Activated T-cell treated with anti-CD3 and anti-CD28 coated beads, Interleukin-2, amount 50 U/mL, for 72 hours (primary cell): ENCODE results near the gene NUP93. TPM values are rescaled to one million over a fixed set of nuclear protein-coding genes. Genes with fewer than 3 reads are reported as not detected.

Source experiments
- ATAC-seq, 2 donors: fragments of 150-1000 bp; cut with Tn5 transposase; replicated peaks in 1 of 2; 2 replicates each; pipeline ENCODE4 v1.10.0; 2021; ENCODE audit warnings: moderate library complexity in 2 of 2, mild to moderate bottlenecking in 1 of 2
- DNase-seq, 2 donors: peaks; one replicate each; pipeline ENCODE4 v3.0.0; 2021 to 2022; ENCODE audit warnings: mixed read lengths in 1 of 2
- H3K27ac Mint-ChIP-seq: one replicate; pipeline ENCODE4 v1.8.0; 2022; ENCODE audit warnings: mild to moderate bottlenecking, moderate library complexity, mixed read lengths
- H3K27me3 Mint-ChIP-seq: one replicate; pipeline ENCODE4 v1.8.0; 2022; ENCODE audit warnings: low read depth, mixed read lengths
- H3K36me3 Mint-ChIP-seq, 2 donors: one replicate each; pipeline ENCODE4 v1.8.0; 2022; ENCODE audit warnings: mixed read lengths in 2 of 2, mild to moderate bottlenecking in 1 of 2; ENCODE audit not compliant: insufficient read depth in 2 of 2
- H3K4me1 Mint-ChIP-seq: one replicate; pipeline ENCODE4 v1.8.0; 2022; ENCODE audit warnings: low read depth, mixed read lengths
- H3K4me3 Mint-ChIP-seq, 2 donors: one replicate each; pipeline ENCODE4 v1.8.0; 2022; ENCODE audit warnings: mild to moderate bottlenecking in 2 of 2, mixed read lengths in 2 of 2, moderate library complexity in 2 of 2
- H3K9me3 Mint-ChIP-seq, 2 donors: one replicate each; pipeline ENCODE4 v1.8.0; 2022; ENCODE audit warnings: mixed read lengths in 2 of 2
- total RNA-seq, 2 donors: library from RNA; stranded (reverse); gene quantifications; one replicate each; pipeline ENCODE4 v1.2.3, GENCODE V29; 2022

Gene NUP93
- total RNA-seq, 2 donors from 2014 or later, result 112 to 155 TPM

DNA sequence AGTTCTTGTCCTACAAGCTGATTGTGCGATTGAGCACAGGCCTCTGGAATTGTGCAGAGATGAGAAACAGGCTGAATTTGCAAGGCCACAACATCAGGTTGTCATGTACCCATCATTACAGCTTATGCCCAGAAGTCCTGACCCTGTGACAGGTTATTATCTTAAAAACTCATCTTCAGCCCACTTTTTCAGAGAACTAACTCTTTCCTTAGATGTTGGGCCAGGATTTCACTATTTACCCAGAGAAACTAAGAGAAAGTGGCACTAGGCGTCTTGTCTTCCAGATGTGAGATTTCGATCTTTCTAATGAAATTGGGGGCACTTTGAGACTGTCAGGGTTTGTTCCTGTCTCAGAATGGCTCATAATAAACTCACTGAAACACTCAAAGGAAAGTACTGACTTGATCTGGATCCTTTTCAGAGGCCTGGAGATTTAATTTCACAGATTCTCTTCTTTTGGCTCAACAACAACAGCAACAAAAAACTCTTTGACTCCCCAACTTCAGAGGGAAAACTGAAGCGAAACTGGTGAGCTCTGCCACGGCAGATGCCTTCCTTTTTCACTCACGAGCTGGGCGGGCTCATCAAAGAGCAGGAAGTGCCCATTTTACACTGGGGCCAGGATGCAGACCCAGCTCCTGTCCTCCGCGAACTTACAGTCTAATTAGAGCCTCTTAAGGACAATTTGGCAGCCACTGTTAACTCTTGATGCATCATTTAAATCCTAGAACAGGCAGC, 117.4 kb downstream of the NUP93 start:
- Mint-ChIP-seq H3K27ac (peak overlapping the region; percentile 48), H3K9me3 (no peaks in the 10 kb centered on the region), H3K4me3 (peak overlapping the region in 1 of 2 donors; percentile 19), H3K27me3 (no peaks in the 10 kb centered on the region), H3K4me1 (peaks cover 36% of the 10 kb centered on the region), H3K36me3 (peaks cover 0 to 5% of the 10 kb centered on the region in 2 donors)
- ATAC-seq, result peak; percentile 51 to 64
- DNase-seq, result peak; percentile 18 to 21

DNA sequence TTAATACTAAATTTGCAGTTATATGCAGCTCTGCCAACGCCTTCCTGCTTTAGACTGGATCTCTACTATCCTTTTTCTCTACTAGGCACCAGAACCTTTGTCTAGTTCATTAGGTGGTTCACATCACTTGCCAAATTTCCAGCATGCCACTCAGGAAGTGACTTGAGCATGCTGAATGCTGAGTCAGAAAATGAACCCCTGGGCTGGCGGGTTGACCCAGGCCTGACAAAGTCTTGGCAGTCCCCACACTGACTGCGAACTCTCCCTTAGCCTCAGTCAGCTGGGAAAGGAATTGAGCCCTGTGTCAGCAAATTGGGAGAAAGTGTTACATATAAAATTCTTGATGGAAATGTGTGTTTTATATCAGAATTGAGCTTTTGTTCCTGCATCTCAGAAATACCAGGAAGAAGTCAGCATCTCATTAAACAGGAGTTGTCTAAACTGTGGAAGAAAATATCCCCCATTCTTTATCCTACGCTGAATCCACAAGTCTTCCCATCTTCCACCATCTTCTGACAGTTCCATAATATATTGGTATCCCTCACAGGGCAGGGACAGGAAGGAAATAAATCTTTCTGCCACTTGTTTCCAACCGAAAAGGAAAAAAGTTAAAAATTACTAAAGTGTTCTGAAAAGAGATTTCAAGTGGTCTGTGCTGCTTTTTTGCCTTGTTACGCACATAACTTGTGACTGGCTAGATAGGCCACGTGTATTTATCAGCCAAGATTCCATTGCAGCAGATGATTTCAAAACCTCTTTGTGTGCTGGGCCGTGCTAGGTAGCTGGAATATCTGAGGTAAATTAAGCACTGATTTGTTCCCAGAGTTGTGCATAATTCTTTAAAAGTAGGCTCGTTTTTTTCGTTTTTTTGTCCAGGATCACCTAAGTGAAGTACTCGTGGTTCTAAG, 118.4 kb downstream of the NUP93 start:
- H3K27ac Mint-ChIP-seq, result peak overlapping the region; percentile 48
- ATAC-seq (peak in 1 of 2 donors; percentile 61), DNase-seq (peak in 1 of 2 donors; percentile 30)
- H3K36me3 Mint-ChIP-seq, result peaks cover 0 to 5% of the 10 kb centered on the region in 2 donors
- H3K4me1 Mint-ChIP-seq, result peaks cover 36% of the 10 kb centered on the region
- no peaks in the 10 kb centered on the region for H3K9me3 Mint-ChIP-seq
- peak overlapping the region in 1 of 2 donors; percentile 19 for H3K4me3 Mint-ChIP-seq
- no peaks in the 10 kb centered on the region for H3K27me3 Mint-ChIP-seq

DNA sequence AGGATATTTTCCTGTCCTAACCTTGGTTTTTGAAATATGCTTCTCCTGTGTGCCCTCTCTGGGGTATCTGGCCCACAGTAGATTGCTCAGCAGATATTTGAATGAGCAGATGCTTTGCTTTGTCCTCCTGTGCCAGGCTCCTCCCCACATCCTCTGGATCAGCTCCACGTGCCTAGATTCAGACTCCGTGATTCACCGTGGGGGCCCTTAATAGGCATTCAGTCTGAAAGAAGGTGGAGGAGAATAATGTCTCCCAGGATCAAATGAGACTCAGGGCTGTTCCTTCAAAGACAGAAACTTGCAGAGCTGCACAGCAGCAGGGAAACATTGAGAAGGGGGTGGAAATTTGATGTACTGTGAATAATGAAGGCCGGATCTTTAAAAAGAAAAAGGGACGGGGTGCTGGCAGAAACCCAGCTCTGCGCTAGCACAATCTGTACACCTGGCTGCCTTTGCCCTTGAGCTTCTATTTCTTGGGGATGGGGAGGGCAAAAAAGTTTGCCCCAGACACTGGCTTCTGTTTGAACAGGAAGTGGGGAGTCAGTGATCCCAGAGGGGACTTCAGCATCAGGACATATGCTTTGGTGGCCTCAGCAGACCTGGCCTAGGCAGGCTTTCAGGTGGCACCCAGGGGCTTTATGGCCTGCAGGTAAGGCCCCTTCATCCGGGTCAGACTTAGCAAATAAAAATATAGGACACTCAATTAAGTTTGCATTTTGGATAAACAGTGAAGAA, 119.2 kb downstream of the NUP93 start:
- Mint-ChIP-seq H3K9me3 (no peaks in the 10 kb centered on the region), H3K27me3 (no peaks in the 10 kb centered on the region), H3K27ac (no peak overlapping the region), H3K4me3 (no peak overlapping the region), H3K36me3 (peaks cover 0 to 1% of the 10 kb centered on the region in 2 donors), H3K4me1 (peaks cover 36% of the 10 kb centered on the region)
- DNase-seq (no peak), ATAC-seq (no peak)

DNA sequence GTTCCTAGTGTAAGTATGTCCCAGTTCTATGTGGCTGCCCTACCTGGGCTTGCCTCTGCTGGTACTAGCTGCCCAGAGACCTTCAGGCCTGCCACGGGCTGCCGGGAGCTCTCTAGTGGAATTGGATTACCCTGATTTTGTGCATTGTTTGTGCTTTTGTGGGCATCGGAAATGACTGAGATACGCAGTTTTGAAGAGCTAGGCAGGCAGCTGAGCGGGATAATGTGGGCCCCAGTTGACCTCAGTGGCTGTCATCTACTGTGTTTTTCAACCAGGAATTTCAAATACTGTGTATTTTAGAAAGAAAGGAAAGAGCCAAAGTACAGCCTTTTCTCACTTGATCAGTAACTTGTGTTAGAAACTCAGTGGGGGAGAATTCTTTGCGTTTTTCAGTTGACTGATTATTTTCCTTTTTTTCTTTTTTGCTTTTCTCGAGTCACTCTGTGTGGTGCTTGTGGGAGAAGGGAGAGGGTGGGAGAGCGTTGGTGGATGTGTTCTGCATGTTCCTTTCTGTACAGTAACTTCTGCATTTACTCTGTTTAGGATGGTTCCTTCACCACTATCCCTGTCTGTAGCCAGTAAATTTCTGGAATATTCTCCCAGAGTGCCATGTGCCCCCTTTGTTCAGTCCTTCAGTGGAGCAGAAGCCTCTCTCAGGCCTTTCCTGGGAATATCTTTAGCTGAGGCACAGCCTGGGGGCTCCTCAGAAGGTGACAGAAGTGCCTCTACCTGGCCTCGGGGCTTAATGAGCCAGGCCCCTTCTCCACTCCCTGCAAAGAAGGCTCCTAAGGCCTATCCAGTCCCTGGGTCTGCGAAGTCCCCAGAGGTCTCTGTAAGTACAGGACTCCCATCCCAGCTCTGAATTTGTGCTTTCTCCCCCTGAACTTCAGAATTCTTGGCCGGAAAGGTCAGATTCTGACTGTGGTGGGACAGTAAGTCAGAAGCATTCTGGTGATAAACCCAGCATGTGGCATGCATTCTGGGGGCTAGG, 120.1 kb downstream of the NUP93 start:
- no peak for DNase-seq
- Mint-ChIP-seq H3K9me3 (no peaks in the 10 kb centered on the region), H3K36me3 (peaks cover 0 to 1% of the 10 kb centered on the region in 2 donors), H3K4me1 (peaks cover 36% of the 10 kb centered on the region), H3K27me3 (no peaks in the 10 kb centered on the region), H3K27ac (no peak overlapping the region), H3K4me3 (no peak overlapping the region)
- ATAC-seq, result no peak

DNA sequence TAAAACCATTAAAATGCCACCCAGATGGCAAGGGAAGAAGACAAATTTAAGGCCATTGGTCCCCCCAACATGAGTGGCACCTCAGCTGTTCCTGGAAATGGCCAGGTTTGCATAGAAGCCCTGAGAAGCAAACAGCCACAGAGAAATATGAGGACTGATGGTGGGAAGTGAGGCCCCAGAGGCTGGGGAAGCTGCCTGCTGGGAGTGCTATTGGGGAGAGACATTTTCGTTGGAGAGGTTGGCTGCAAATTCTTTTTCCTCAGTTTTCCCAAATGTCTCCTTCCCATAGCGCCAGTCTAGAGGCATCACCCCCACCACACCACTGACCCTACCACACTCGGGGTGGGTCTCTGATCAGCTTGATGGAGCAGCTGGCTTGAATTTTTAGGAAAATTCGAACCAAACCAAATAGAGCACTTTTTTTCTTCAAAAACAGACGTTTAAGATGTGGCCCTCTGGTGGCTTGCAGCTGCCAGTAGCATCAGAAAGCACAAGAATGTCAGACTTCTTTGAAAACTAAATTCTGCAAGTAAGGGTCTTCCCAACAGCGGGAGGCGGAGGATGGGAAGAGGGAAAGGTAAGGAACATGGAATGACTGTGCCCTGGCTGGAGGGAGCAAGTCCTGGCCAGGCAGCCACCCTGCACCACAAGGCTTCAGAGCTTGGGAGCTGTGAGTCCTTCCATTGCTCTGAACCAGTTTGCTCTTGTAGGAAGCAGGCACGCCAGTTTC, 121.9 kb downstream of the NUP93 start:
- no peak for ATAC-seq
- Mint-ChIP-seq H3K27ac (no peak overlapping the region), H3K36me3 (peaks cover 0 to 1% of the 10 kb centered on the region in 2 donors), H3K27me3 (no peaks in the 10 kb centered on the region), H3K4me3 (no peak overlapping the region), H3K4me1 (peaks cover 33% of the 10 kb centered on the region), H3K9me3 (no peaks in the 10 kb centered on the region)
- no peak for DNase-seq

DNA sequence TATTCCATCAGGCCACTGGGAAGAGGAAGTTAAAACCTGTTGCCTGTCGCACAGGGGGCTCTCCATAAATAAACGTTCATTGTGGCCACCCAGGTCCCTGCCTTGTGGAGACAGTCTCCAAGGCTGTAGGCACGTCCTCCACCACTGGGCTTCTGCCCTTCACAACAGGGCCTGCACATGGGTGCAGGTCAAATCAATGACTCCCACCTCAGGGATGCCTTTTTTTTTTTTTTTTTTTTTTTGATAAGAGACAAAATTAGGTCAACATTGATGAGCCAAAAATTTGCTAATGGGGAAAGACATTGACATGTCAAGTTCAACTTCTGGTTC, 122.4 kb downstream of the NUP93 start:
- no peak for DNase-seq
- Mint-ChIP-seq H3K4me3 (no peak overlapping the region), H3K27me3 (no peaks in the 10 kb centered on the region), H3K27ac (no peak overlapping the region), H3K9me3 (no peaks in the 10 kb centered on the region), H3K4me1 (peaks cover 28% of the 10 kb centered on the region), H3K36me3 (peaks cover 0 to 1% of the 10 kb centered on the region in 2 donors)
- no peak for ATAC-seq

DNA sequence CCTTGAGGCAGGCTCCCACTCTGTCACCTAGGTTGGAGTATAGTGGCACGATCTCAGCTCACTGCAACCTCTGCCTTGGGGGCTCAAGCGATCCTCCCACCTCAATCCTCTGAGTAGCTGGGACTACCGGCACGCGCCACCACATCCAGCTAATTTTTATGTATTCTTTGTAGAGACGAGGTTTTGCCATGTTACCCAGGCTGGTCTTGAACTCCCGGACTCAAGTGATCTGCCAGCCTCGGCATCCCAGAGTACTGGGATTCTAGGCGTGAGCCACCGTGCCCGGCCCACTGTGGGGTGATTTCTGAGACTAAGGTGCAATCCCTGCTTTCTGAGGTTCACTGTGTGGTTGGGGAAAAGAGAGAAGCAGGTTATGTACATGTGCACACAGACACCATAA, 123.0 kb downstream of the NUP93 start:
- Mint-ChIP-seq H3K36me3 (peaks cover 0 to under 1% of the 10 kb centered on the region in 2 donors), H3K4me1 (peaks cover 22% of the 10 kb centered on the region), H3K27ac (no peak overlapping the region), H3K9me3 (no peaks in the 10 kb centered on the region), H3K27me3 (no peaks in the 10 kb centered on the region), H3K4me3 (no peak overlapping the region)
- no peak for DNase-seq
- ATAC-seq, result no peak

DNA sequence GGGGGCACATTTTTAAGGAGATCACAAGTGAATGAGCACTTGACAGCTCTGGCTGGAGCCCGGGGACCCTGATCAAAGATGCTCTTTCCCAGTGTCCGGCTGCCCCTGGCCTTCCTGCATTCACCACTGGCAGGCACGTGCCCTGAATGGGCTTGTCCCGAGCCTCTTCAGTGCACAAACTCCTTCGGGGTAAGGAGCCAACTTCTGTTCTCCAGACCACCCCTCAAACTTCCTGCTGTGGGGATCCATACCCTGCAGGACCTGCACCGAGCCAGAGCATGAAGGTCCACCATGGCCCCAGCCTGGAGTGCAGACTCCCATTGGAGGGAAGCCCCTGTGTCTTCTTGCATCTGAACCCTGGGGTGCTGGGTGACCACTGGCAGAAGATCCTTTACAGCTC, 125.3 kb downstream of the NUP93 start:
- DNase-seq (no peak), ATAC-seq (peak in 1 of 2 donors; percentile 29)
- Mint-ChIP-seq H3K4me1 (peaks cover 14% of the 10 kb centered on the region), H3K36me3 (no peaks in the 10 kb centered on the region), H3K27me3 (no peaks in the 10 kb centered on the region), H3K27ac (no peak overlapping the region), H3K9me3 (no peaks in the 10 kb centered on the region), H3K4me3 (no peak overlapping the region)

DNA sequence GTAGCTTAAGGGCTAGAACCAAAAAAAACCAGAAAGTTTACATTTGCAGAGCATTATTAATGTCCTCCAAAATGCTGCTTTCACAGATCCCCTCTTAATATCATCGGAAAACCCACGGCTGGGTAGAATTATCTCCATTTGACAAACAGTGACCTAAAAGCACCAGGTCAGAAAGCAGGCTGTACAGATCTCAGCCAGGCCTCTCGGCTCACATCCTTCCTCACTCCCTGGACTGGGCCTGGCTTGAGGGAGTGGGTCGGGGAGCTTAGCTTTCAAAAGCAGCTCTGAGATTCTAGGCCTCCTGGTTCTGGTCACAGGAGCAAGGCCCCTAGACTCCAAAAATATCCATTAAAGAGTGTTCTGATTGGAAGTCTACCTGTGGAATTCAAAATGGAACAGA, 126.0 kb downstream of the NUP93 start:
- no peak overlapping the region for H3K27ac Mint-ChIP-seq
- ATAC-seq (no peak), DNase-seq (no peak)
- H3K27me3 Mint-ChIP-seq, result no peaks in the 10 kb centered on the region
- H3K36me3 Mint-ChIP-seq, result no peaks in the 10 kb centered on the region
- no peak overlapping the region for H3K4me3 Mint-ChIP-seq
- peaks cover 20% of the 10 kb centered on the region for H3K4me1 Mint-ChIP-seq
- H3K9me3 Mint-ChIP-seq, result no peaks in the 10 kb centered on the region

DNA sequence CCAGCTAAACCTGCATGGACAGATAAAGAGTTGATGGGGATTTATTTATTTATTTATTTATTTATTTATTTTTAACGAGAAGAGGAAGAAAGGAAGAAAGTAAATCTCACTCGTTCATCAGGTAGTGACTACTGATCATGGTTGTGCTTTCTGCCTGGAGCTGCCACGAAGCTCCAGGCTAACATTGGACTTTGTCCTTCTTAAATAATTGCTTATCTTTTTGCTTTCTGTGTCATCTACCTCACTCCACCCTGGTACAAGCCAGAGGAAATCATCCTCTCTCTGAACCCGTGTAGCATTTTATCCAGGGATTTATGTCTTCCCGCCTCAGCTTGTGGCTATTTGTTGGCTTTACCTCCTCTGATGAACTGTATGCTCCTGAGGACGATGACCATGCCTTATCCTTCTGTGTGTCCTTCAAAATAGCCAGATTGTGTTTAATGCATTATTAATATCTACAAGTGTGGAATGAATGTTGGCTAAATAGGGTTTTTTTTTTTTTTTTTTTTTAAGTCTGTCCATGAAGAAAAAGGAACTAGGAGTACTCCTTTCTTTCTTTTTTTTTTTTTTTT, 127.0 kb downstream of the NUP93 start:
- Mint-ChIP-seq H3K27me3 (no peaks in the 10 kb centered on the region), H3K36me3 (no peaks in the 10 kb centered on the region), H3K4me1 (peaks cover 25% of the 10 kb centered on the region), H3K4me3 (no peak overlapping the region), H3K27ac (no peak overlapping the region), H3K9me3 (no peaks in the 10 kb centered on the region)
- DNase-seq, result no peak
- no peak for ATAC-seq

DNA sequence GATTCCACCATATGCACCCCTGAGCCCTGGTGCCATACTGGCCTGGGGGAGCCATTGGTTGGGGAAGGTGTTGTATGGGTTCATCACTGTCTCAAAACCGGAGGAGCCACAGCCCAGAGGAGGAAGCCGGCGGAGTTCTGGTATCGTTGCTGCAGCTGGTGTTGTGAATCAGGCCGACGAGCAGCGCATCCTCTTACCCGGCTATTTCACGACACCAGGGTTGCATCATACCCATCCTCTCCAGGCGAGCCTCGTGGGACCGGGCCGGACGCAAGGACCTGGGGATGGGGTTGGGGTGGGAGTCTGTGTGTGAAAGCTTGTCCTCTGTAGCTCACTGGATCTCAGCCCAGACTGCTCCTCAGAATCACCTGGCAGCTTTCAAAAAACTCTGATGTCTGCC, 128.4 kb downstream of the NUP93 start:
- Mint-ChIP-seq H3K36me3 (no peaks in the 10 kb centered on the region), H3K9me3 (no peaks in the 10 kb centered on the region), H3K4me3 (no peak overlapping the region), H3K27me3 (no peaks in the 10 kb centered on the region), H3K27ac (no peak overlapping the region), H3K4me1 (peaks cover 30% of the 10 kb centered on the region)
- DNase-seq, result no peak
- no peak for ATAC-seq
